MM.1S (cell line): ENCODE data around the gene NTRK3.

ENCODE experiments used
- EZH2 ChIP-seq: fragments of 300-600 bp; sonication (generic); optimal IDR thresholded peaks from 2 replicates; pipeline ENCODE3; 2017; ENCODE audit warnings: low read depth, mild to moderate bottlenecking, antibody characterized with exemption, low read length, mixed read lengths
- TF ChIP-seq, protein P1 (sequence below): fragments of 300-600 bp; sonication (generic); IDR thresholded peaks from 2 replicates; pipeline ENCODE4 v1.5.1; 2016; ENCODE audit warnings: antibody characterized with exemption, low read length, mixed read lengths

DNA sequence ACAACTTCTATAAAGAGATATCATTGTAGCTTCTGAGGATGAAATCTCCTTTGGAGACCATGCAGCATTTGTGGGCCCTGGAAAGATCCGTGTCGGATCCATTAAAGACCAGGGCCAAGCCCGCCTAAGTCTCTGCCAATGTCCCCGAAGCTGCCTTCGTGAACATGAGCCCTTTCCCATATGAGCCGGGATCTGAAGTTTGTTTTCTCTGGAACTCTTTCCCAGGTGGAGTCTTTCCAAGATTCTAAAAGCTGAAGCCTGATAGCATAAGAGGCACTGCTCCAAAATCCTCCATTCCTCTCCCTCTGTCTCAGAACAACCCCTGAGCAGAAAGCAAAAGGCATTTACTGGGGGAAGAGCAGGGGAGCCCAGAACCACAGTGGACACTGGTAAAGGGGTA lies 274.6 kb downstream of the NTRK3 start:
- TF ChIP-seq, protein P1, sequence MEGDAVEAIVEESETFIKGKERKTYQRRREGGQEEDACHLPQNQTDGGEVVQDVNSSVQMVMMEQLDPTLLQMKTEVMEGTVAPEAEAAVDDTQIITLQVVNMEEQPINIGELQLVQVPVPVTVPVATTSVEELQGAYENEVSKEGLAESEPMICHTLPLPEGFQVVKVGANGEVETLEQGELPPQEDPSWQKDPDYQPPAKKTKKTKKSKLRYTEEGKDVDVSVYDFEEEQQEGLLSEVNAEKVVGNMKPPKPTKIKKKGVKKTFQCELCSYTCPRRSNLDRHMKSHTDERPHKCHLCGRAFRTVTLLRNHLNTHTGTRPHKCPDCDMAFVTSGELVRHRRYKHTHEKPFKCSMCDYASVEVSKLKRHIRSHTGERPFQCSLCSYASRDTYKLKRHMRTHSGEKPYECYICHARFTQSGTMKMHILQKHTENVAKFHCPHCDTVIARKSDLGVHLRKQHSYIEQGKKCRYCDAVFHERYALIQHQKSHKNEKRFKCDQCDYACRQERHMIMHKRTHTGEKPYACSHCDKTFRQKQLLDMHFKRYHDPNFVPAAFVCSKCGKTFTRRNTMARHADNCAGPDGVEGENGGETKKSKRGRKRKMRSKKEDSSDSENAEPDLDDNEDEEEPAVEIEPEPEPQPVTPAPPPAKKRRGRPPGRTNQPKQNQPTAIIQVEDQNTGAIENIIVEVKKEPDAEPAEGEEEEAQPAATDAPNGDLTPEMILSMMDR = no peak
- no peak for TF ChIP-seq EZH2
